NAMALWA (cell line): Measurements from ENCODE around the gene ARHGAP19.
"Not testable (repeated sequence)": the region's sequence is repeated elsewhere in the genome, so short reads cannot be mapped to it uniquely, and the experiment has no call there.

Source experiments
- DNase-seq: peaks from one replicate; pipeline ENCODE4 v3.0.0-alpha.2; 2015; ENCODE audit warnings: low spot score

The ARHGAP19 gene

DNA sequence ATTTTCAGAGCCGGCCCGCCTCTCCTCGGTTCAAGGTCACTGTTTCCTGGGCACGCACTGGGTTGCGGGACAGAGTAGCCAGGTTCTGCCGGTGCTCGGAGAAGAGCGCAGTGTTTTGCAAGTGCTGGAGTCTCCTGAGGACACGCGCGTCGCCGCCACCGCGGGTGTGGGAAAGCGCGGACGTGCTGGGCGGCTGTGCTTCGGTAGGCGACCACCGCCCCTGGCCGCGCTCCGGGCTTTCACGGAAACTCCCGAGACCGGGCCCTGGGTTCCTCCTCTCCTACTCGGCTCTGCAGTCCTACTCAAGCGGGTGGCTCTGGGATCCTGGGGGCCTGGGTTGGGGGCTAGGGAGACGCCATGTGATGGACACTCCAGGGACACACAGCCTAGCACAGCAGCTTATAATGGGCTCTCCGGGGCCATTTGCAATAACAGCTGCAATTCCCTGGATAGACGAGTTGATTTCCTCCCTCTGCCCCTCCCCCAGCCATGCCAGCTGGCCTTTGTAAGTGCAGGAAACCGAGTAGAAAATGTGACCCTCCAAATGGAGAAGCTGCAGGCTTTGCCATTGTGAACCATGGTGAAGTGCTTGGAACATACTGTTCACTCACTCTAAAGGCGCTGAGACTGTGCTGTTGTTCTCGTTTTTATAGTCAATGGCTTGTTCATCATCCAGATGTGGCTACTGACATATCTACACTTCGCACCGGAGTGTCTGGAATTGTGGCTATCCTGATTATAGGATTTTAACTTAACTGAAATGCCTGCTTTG, 28.8 kb upstream of the ARHGAP19 start:
- no peak for DNase-seq

DNA sequence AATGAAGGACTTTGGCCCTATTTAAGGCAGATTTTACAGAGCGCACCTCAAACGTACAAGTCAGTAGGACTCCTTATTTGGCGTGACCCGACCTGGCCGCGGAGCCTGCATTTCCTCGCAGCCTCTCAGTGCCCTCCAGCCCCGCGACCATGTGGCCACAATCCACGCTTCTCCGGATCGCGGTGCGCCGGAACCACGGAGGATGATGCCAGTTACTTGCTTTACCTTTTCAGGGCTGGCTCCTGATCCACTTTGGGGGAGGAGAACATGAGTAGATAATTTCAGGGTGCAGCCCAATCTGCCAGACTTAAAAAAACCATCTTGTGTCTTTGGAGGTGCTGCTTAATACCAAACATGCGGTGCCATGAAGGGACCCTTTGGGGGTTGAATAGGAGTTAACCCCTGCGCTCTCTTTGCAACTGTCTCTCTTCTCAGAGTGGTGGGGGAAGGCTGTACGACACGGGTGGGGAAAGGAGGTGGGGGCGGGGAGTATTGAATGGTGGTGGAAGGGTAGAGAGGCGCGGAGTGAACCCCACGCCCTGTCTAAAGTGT, 28.1 kb upstream of the ARHGAP19 start:
- DNase-seq: no peak

DNA sequence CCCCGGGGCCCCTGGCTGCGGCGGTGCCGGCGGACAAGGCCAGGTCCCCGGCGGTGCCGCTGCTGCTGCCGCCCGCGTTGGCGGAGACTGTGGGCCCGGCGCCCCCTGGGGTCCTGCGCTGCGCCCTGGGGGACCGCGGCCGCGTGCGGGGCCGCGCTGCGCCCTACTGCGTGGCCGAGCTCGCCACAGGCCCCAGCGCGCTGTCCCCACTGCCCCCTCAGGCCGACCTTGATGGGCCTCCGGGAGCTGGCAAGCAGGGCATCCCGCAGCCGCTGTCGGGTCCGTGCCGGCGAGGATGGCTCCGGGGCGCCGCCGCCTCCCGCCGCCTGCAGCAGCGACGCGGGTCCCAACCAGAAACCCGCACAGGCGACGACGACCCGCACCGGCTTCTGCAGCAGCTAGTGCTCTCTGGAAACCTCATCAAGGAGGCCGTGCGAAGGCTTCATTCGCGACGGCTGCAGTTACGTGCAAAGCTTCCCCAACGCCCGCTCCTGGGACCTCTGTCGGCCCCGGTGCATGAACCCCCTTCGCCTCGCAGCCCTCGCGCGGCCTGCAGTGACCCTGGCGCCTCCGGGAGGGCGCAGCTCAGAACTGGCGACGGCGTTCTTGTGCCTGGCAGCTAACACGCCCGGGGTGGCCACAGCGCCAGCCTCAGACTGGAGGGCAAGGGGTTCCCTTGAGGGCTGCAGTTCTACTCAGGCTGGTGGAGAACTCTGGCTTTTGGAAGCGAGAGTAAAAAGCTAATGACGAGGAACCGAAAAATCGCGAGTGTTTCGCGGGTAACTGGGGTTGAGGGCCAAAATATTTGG, 27.4 kb upstream of the ARHGAP19 start:
- DNase-seq: peak; percentile 50

DNA sequence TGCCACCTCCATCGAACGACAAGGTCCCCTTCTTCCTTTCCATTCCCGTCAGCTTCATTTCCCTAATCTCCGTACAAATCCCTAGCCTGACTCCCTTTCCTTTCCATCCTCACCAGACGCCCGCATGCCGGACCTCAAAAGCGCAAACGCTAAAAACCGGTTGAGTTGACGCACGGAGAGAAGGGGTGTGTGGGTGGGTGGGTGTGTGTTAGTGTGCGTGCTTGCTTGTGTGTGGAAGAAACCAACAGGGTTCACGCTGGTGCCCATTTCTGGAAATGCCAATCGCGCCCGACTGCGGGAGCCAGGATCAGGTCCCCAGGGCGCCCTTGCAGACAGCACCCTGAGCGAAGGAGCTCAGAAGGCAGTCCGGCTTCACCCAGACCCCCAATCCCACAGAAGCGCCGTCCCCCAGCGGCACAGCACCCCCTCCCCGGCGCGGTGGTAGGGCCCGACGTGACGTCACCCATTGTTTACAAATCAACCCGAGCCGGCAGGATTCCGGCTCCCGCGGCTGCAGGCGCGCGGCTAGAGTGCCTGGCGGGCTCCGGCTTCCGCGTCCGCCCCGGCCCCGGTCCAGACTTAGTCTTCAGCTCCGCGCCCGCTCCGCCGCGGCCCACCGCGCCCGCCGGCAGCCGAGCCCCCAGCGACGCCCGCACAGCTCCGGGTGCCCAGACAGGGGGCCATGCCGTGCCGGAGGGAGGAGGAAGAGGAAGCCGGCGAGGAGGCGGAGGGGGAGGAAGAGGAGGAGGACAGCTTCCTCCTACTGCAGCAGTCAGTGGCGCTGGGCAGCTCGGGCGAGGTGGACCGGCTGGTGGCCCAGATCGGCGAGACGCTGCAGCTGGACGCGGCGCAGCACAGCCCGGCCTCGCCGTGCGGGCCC, 26.6 kb upstream of the ARHGAP19 start, which contains the start of gene FRAT1:
FRAT1 (plus strand) TSS at position 500 of the 880 bp plus-strand sequence; CDS start at position 683, 183 bp downstream.
- DNase-seq: peak; percentile 87

DNA sequence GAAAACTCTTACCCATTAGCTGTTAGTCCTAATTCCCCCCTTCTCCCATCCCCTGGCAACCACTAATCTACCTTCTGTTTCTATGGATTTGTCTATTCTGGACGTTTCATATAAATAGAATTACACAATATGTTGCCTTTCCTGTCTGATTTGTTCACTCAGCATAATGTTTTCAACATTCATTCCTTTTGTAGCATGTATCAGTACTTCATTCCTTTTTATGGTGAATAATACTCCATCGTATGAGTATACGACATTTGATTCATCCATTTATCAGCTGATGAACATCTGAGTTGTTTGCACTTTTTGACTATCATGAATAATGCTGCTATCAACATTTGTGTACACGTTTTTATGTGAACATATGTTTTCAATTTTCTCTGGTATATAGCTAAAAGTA, 22.2 kb upstream of the ARHGAP19 start:
- DNase-seq: no peak

DNA sequence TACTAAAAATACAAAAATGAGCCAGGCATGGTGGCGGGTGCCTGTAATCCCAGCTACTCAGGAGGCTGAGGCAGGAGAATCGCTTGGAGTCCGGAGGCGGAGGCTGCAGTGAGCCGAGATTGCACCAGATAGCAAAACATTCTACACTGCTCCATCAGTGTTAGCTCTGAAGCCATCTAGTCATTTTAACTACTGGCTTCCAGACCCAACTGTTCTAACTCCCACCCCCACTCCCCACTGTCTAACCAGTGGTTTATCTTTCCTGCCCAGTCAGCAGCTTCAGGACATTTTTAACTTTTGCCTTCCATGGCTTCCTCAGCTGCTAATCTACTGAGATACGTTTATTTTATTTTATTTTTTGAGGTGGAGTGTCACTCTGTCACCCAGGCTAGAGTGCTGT, 20.5 kb upstream of the ARHGAP19 start:
- DNase-seq: no peak

DNA sequence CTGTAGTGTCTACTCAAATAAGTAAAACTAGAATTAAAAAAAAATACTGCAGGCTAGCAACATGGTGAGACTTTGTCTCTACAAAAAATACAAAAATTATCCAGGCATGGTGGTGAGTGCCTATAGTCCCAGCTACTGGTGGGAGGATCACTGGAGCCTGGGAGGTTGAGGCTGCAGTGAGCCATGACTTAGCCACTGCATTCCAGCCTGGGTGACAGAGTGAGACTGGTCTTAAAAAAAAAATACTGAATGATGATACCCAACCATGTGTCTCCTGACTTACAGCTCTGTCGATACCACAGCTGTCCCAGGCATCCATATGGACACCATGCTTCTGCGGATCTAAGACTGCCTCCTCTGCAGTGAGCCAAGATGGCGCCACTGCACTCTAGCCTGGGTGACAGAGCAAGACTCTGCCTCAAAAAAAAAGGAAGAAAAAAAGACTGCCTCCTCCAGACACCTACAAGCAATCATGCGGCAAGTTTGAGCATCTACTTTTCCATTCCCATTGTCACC, 18.7 kb upstream of the ARHGAP19 start:
- DNase-seq: no peak

DNA sequence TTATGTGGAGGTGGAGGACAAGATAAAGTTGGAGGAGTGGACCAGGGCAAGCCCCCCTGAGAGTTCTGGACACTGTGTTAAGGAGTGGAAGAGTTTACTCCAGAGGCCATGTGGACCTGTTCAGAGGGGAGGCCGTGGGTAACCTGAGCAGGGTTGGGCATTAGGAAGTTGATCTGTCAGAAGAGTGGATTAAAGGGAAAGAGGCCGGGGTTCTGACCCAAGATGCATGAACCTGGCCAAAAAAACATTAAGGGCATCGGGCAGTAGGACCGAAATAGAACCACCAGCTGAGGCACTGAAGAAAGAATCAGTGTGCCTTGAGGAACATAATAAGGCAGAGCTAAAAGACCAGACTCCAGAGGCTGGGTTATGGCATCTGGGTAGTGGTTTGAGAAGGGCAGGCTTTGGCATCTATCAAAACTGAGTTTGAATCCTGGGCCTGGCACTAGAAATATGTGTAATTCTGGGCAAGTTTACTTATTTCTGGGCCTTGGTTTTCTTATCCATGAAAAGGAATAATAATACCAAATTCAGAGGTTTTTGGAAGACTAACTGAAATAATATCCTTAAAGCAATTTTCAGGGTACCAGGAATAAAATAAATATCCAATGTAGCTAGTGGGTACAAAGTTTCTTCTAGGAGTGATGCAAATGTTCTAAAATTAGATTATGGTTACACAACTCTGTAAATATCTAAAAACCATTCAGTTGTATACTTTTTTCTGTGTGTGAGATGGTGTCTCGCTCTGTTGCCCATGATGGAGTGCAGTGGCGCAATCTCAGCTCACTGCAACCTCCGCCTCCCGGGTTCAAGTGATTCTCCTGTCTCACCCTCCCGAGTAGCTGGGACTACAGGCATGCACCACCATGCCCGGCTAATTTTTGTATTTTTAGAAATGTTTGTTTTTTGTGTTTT, 15.7 kb upstream of the ARHGAP19 start:
- no peak for DNase-seq

DNA sequence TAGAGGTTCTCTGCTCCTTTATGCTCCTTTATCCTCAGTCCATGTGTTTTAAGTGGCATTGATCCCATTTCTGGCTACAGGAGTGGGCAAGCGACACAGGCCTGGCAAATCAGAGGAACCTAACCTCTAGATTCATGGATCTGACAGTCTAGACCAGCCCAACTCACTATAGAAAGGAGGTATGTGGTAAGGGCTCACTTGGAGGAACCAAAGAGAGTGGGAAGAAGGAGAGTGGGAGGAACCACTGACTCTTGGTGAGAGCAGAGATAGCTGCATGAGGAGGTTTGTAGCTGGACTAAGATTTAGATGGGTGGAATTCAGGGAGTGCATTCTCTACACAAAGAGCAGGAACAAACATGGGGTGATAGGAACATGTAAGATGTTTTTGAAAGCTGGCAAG, 15.0 kb upstream of the ARHGAP19 start:
- DNase-seq: no peak

DNA sequence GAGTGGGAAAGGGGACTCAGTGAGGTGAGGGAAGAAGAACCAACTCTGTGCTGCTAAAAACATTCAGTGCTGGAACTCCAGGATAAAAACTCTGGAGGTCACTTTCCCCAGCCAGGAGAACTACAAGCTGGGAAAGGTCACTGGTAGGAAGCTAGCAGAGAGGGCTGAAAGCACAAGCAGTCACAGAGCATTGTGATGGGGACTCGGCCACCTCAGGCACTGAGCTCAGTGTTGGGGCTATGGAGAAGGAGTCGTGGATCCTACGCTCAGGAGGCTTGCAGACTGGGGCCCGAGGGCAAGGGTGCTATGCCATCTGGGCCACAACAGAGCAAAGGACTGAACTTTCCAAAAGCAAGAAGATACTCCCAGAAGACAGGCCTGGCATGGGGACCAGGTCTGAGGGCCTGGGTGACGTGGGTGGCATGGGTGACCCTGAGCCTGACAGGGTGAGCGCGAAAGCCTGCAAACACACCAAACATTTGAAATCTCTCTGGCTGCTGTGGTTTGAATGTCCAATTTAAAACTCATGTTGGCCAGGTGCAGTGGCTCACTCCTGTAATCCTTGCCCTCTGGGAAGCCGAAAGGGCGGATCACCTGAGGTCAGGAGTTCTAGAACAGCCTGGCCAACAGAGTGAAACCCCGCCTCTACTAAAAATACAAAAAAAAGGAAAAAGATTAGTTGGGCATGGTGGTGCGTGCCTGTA, 9.8 kb upstream of the ARHGAP19 start:
- DNase-seq: no peak

DNA sequence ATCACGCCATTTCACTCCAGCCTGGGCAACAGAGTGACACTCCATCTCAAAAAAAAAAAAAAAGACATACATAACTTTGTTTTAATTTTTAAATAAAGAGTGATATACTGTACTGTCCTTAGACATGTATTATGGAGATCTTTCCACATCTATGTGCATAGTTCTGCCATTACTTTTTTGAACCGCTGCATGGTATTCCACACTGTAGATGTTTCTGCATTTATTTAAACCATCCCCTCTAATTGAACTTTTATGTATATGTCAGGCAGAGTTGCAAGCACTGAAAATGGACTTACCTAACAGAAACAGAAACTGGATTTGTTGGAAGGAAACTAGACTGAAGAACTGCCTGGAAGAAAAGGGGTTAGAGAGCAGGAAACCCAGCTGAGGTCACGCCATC, 8.5 kb upstream of the ARHGAP19 start:
- no peak for DNase-seq

DNA sequence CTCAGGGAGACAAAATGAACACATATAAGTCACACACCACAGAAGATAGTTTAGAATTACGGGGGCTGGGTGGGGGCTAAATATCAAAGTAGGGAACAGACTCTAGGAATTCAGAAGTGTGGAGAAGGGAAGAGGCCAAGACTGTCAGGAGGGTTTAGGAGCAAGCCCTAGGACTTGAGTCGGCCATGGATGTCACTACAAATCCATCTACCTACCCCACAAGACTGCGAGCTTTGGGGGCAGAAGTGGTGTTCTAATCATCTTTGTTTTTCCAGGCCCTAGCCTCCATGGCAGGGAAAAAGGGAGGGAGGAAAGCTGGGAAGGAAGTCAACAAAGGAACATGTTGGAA, 5.8 kb upstream of the ARHGAP19 start:
- no peak for DNase-seq

DNA sequence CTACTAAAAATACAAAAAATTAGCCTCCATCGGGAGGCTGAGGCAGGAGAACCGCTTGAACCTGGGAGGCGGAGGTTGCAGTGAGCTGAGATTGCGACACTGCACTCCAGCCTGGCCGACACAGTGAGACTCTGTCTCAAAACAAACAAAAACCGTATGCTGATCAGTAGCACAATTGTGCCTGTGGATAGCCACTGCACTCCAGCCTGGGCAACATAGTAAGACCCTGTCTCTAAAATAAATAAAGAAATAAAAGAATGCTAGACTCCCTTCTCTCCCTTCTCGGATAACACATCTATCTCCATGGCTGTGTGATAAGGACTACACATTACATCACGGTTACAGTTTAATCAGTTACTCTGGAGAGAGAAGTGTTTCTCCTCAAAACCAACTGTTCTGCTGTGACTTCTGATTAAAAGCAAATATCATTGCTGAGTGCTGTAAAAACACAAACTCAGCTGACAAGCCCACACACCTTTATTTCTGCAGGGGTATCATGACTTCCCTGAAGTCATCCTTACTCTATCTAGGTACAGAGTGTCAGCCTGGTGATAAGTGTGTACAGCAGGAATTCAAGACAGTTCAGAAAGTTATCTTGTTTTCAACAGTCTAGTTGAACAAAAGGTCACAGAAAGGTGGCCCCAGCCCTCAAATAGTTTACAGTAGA, 5.3 kb upstream of the ARHGAP19 start:
- no peak for DNase-seq

DNA sequence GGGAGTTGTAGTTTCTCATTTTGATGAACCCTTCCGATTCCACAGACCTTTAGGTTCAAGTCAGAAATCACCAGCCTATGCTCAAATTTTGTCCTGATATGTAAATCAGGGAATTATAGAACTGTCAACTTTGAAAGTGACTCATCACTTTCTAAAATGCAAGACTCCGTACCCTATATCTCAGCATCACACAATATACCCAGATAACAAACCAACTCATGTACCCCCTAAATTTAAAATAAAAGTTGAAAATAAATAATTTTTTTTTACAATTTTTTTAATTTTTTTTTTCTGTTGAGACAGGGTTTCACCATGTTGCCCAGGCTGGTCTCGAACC, 393 bp upstream of the ARHGAP19 start:
- no peak for DNase-seq

DNA sequence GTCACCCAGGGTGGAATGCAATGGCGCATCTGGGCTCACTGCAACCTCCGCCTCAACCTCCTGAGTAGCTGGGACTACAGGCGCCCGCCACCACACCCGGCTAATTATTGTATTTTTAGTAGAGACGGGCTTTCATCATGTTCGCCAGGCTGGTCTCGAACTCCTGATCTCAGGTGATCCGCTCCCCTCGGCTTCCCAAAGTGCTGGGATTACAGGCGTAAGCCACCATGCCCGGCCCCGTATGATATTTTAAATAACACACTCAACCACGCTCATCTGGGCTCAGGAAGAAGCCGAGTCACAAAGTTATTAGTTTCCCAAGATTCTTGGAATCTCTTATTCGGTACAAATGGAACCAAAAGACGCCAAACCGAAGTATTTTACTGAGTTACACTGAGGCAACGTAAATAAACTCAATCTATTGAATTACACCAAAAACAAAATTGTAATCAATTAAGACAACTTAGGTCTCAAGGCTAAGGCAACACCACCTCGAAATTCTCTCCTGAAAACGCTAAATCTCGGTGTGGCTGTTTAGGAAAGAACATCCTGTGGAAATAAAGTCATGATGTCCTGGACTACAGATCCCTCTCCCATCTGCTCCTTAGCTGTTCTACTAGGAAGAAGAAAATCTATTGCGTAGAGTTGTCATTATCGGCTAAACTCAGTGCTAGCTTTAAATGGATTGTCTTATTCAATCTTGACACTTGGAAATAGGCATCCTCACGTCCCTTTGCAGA, 910 bp downstream of the ARHGAP19 start:
- DNase-seq: no peak

DNA sequence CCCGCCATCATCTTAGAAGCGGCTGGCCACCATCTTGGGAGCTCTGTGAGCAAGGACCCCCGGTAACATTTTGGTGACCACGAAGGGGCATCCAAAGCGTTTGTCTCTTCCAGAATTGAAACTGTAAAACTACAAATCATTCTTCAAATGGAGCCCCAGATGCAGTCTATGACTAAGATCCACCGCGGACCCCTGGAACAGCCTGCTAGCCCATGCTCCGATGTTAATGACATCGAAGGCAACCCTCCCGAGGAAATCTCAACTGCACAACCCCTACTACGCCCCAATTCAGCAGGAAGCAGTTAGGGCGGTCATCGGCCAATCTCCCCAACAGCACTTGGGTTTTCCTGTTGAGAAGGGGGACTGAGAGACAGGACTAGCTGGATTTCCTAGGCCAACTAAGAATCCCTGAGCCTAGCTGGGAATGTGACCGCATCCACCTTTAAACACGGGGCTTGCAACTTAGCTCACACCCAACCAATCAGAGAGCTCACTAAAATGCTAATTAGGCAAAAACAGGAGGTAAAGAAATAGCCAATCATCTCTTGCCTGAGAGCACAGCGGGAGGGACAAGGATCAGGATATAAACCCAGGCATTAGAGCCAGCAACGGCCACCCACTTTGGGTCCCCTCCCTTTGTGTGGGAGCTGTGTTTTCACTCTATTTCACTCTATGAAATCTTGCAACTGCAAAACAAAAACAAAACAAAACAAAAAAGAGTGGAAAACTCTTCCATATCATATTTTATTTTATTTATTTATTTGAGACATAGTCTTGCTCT, 1.7 kb downstream of the ARHGAP19 start:
- not testable (repeated sequence) for DNase-seq

DNA sequence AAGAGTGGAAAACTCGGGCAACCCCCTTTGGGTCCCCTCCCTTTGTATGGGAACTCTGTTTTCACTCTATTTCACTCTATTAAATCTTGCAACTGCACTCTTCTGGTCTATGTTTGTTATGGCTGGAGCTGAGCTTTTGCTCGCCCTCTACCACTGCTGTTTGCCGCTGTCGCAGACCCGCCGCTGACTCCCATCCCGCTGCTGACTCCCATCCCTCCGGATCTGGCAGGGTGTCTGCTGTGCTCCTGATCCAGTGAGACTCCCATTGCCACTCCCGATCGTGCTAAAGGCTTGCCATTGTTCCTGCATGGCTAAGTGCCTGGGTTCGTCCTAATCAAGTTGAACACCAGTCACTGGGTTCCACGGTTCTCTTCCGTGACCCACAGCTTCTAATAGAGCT, 2.4 kb downstream of the ARHGAP19 start:
- DNase-seq: not testable (repeated sequence)

DNA sequence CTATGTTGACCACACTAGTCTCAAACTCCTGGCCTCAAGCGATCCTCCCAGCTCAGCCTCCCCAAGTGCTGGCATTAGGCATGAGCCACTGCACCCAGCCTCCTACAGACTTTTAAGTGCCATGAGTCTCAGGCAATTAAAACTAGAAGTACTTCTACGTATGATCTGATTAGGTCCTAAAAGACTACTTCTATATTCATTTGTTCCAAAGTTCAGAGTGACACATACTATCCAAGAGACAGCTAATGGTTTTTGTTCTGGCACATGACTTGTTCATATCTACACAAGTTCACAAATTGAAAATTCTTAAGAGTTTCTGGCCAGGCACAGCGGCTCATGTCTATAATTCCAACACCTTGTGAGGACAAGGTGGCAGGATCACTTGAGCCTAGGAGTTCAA, 11.7 kb downstream of the ARHGAP19 start:
- DNase-seq: no peak
